NCI-H774 (cell line): ENCODE results near the gene ARFRP1.

Experiments used
- DNase-seq: peaks from one replicate; lab custom pipeline; 2025; lab: John Stamatoyannopoulos, UW

Gene ARFRP1

DNA sequence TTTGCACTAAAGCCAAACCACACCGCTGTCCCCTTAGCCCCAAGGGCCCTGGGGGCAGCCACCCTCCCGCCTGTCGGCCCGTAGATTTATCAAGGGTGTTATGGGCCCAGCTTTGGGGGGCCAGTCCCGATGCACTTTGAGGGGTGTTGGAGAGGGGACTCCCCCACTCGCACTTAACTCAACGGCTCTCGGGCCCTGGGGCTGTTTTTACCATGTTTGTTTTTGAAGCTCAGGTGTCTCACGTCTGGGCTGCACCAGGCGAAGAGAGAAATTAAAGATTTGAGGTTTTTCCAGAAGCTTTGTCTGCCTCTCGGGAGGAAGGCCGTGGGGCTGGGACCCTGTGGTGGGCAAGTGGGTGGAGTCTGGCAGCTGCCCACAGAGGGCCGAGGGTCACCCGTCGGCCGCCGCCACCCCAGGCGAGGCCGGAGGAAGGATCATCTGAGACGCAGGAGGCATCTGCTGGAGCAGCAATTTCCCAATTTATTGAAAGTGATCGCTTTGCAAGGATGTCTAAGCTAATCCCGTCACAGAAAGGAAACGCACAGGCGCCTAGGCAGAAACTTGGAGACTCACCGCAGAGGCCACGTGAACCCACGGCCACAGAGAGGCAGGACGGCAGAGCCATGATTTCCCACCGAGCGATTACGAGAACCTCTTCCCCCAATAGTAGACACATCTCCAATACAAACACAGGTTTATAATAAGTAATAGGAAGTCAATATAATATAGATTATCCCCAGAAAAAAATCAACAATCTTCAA lies 35.6 kb upstream of the ARFRP1 start:
- DNase-seq = no peak

DNA sequence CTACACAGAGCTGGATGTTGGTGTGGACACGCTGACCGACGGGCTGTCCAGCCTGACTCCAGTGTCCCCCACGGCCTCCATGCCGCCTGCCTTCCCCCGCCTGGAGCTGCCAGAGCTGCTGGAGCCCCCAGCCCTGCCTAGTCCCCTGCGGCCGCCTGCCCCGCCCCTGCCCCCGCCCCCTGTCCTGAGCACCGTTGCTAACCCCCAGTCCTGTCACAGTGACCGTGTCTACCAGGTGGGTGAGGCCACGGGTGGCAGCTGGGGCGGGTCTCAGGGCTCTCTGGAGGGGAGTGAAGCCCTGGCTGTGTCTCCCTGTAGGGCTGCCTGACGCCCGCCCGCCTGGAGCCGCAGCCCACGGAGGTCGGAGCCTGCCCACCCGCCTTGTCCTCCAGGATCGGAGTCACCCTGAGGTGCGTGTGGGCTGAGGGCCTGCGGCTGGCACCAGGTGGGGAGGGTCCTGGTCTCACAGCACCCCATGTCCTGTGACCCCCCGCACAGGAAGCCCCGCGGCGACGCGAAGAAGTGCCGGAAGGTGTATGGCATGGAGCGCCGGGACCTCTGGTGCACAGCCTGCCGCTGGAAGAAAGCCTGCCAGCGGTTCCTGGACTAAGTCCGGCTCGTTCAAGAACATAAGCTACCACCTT lies 34.7 kb upstream of the ARFRP1 start:
- no peak for DNase-seq

DNA sequence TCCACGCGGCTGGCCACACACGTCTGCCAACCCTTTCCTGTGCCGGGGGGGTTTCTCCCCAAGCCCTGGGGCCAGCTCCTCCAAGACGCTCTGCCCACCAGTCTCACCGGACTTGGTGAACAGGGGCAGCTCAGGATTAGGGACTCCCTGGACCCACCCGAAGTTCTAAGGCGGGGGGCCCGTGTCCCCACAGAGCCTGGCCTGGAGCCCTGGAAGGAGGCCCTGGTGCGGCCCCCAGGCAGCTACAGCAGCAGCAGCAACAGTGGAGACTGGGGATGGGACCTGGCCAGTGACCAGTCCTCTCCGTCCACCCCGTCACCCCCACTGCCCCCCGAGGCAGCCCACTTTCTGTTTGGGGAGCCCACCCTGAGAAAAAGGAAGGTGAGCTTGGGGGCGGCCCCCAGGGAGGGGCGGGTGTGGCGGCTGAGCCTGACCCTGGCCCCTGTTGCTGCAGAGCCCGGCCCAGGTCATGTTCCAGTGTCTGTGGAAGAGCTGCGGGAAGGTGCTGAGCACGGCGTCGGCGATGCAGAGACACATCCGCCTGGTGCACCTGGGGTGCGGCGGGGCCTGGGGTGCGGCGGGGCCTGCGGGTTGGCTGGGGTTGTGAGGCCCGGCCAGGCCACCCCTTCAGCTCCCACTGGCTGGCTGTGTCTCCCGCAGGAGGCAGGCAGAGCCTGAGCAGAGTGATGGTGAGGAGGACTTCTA lies 34.1 kb upstream of the ARFRP1 start:
- no peak for DNase-seq

DNA sequence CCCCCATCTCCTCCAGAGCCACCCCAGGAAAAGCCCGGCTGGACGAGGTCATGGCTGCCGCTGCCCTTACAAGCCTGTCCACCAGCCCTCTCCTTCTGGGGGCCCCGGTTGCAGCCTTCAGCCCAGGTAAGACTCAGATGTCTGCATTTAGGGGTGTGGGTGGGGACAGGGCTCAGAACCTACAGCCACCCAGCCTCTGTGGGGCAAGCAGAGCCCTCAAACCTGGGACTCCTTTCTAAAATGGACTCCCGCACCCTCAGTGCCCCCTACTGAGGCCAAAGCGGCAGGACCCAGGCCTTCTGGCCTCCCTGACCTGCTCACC lies 33.5 kb upstream of the ARFRP1 start:
- no peak for DNase-seq

DNA sequence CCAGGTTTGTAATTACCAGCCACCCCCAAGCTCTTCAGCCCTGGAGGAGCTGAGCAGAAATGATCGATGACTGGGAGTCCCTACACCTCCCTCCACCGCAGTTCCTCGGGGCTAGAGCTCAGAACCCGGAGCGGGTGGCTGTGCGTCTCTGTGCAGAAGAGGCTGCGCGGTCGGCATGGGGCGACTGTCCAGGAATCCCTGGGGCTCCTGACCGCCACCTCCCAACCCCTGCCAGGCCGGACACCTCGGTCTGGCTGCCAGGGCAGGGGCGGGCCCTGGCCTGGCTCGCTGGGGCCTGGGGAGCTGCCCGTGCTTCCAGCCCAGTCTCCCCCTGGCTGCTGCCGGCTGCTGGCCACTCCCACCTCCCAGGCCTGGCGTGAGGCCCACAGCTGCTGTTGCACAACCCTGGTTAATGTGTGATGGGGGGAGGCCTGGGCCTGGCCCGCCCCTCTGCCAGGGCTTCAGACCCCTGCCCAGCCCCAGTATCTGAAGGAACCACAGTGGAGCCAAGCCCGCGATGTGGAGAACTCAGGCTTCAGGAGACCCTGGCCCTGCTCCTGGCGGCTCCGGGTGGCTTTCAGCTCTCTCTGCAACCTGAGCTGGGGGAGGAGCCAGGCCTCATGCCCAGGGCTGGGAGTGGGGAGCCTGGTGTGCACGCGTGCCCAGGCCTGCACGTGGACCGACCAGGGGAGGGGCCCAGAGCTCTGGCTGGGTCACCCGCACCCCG lies 33.0 kb upstream of the ARFRP1 start:
- DNase-seq = peak; percentile 48

DNA sequence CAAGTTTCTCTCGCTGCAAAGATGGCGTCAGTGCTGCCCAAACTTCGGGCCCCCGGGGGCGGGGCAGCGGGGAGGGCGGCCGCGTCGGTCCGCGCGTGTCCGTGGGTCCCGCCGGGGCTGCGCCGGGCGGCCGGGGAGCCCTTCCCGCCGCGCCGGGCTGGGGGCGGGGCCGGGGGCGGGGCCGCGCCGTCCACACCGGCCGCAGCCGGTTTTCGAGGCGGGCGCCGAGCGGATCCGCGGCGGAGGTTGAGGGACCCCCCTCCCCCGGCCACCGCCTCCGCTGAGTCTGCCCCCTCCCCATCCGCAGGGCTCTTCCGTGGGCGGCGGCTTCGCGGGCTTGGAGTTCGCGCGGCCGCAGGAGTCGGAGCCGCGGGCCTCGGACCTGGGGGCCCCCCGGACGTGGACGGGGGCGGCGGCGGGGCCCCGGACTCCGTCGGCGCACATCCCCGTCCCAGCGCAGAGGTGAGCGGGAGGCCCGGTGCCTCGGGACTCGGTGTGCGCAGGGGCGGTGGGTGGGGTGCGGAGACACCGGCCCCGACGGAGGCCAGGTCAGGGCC lies 32.4 kb upstream of the ARFRP1 start:
- DNase-seq = peak; percentile 11

DNA sequence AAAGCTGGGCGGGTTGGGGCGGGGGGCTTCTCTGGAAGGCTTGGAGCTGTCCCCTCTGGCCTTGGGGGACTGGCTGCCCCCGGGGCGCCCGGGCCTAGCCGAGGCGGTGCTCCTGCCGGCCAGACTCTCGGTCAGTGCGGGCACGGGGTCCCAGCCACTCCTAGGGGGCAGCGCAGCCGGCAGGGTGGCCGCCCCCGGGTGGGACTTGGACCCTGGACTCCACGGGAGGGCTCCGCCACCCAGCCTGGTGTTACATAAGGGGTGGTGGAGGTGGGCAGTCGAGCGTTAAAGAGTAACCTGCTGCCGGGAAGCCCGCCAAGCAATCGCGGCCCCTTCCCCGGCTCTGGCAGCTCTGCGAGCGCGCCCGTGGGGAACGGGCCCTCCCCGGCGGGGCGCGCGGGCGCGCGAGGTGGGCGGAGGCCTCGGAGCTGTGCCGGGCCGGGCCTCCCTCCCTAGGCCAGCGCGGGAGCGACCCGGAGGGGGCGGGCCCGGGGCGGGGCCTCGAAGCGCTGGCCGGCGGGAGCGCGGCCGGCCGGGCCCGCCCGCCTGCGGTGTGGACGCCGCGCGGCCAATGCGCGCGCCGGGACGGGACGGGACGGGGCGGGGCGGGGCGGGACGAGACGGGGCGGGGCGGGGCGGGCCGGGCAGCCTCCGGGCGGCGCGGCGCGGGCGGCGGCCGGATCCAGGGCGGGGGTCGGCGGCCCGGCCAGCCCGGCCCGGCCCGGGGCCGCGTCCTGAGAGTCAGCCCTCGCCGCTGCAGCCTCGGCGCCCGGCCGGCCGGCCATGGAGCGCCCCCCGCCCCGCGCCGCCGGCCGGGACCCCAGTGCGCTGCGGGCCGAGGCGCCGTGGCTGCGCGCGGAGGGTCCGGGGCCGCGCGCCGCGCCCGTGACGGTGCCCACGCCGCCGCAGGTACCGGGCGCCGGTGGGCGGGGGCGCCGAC lies 31.6 kb upstream of the ARFRP1 start, which contains the start of gene SLC2A4RG:
Gene SLC2A4RG (plus strand): TSS at position 647 of the 940 bp plus-strand sequence. CDS start 137 bp downstream, at position 784.
- peak; percentile 71 for DNase-seq

DNA sequence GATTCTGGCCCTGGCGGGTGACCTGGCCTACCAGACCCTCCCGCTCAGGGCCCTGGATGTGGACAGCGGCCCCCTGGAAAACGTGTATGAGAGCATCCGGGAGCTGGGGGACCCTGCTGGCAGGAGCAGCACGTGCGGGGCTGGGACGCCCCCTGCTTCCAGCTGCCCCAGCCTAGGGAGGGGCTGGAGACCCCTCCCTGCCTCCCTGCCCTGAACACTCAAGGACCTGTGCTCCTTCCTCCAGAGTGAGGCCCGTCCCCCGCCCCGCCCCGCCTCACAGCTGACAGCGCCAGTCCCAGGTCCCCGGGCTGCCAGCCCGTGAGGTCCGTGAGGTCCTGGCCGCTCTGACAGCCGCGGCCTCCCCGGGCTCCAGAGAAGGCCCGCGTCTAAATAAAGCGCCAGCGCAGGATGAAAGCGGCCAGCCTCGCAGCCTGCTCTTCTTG lies 30.9 kb upstream of the ARFRP1 start:
- no peak for DNase-seq

DNA sequence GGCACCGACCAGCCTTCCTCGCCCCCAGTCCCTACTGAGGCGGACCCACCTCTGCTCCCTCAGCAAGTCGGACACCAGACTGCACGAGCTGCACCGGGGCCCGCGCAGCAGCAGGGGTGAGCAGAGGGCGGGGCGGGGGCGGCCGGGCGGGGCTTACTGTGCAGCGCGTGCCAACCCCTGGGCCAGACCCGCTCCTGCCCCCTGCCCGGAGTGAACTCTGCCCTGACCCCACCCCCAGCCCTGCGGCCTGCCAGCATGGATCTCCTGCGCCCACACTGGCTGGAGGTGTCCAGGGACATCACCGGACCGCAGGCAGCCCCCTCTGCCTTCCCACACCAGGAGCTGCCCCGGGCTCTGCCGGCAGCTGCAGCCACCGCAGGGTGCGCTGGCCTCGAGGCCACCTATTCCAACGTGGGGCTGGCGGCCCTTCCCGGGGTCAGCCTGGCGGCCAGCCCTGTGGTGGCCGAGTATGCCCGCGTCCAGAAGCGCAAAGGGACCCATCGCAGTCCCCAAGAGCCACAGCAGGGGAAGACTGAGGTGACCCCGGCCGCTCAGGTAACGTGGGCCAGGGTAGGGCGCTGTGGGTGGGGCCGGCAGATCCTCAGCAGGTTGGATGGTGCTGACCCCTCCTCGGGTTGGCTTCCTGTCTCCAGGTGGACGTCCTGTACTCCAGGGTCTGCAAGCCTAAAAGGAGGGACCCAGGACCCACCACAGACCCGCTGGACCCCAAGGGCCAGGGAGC lies 30.3 kb upstream of the ARFRP1 start:
- no peak for DNase-seq

DNA sequence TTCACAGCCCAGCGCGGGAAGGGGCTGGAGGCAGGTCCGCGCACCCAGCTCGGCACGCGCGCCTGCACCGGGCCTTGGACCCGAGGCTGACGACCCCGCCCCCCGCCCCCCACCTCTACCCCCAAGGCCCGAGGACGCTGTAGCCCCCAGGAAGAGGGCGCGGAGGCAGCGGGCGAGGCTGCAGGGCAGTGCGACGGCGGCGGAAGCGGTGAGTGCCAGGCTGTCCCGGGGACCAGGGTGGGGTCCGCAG lies 29.8 kb upstream of the ARFRP1 start:
- no peak for DNase-seq

DNA sequence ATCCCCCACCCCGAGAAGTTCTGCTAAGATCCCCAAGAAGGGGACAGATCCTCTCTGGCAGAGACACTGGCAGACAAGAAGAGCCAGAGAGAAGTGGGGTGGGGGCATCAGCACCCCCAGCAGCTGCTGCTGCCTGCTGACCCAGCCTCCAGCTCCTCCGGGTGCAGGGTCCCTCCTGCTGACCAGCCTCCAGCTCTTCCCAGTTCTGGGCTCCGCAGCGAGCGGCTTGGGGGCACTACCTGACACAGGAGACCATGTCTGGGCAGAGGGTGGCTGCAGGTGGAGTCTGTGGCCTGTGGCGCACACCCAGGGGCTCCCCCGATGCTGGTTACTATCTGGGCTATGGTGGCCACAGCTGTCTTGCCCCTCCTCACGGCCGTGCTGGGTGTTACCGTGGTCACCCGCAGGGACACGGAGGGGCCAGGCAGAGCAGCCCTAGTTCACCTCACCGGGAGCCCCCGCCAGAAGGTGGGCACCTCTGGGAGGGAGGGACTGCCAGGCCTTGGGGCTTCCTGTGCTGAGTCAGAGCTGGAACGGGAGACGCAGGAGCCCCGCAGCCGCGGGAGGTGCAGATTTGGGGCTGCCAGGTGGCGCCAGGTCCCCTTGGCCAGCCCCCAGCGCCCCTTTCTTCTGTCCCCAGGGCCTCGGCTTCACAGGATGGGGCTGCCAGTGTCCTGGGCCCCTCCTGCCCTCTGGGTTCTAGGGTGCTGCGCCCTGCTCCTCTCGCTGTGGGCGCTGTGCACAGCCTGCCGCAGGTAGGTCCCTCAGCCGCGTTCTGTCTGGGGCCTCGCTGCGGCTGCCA lies 29.3 kb upstream of the ARFRP1 start:
- DNase-seq = no peak

DNA sequence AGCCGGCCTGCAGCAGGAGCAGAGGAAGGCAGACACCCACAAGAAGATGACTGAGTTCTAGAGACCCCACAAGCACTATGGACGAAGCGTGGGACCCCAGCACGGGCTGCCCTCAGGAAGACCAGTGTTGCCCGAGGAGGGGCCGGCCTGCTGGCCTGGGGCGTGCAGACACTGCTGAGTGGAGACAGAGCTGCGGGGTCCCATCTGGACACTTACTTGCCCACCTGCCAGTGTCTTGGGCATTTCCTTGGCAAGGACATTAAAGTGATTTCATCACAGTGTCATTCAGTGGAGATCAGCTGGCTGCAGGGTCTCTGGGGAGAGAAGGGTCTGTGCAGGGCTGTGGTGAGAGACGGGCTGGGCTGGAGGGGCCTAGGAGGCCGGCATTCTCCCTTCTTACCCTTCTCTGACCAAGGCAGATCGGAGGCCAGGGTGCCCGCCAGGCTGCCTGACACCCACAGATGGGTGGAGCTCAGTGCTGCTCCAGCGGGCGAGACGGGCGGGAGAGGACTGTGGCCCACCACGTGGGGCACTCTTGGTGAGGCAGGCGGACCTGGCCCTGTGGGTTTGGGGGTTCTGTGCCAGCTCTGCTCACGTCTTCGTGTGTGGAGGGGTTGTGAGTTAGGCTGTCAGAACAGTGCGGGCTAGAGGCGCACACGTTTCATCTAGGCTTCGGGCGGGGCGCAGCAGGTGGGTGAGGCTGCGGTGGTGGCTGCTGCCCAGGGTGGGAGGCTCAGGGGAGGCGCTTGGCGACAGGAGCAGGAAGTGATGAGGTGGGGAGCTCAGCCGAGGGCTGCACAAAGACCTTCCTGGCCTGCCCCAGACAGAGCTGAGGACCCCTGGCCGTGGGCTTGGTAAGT lies 28.3 kb upstream of the ARFRP1 start, which contains the start of gene LIME1:
Gene LIME1 (plus strand): TSS at position 806 of the 860 bp plus-strand sequence. CDS start 886 bp downstream, outside the sequence.
- no peak for DNase-seq

DNA sequence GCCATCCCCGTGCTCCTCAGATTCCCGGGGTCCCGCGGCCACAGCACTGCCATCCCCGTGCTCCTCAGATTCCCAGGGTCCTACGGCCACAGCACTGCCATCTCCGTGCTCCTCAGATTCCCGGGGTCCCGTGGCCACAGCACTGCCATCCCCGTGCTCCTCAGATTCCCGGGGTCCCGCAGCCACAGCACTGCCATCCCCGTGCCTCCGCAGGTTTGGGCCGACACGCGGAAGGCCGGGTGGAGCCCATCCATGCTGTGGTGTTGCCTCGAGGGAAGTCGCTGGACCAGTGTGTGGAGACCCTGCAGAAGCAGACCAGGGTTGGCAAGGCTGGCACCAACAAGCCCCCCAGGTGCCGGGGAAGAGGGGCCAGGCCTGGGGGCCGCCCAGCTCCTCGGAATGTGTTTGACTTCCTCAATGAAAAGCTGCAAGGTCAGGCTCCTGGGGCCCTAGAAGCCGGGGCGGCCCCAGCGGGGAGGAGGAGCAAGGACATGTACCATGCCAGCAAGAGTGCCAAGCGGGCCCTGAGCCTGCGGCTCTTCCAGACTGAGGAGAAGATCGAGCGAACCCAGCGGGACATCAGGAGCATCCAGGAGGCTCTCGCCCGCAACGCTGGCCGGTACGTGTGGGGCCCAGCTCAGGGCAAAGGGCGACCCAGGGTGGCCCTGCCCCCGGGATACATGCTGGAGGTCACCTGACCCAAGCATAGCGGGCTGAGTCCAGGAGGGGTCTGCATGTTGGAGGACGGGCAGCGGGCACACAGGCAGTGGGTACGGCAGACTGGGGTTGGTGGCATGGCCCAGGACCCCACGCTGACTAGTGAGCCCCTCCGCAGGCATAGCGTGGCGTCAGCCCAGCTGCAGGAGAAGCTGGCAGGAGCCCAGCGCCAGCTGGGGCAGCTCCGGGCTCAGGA lies 27.4 kb upstream of the ARFRP1 start:
- no peak for DNase-seq

DNA sequence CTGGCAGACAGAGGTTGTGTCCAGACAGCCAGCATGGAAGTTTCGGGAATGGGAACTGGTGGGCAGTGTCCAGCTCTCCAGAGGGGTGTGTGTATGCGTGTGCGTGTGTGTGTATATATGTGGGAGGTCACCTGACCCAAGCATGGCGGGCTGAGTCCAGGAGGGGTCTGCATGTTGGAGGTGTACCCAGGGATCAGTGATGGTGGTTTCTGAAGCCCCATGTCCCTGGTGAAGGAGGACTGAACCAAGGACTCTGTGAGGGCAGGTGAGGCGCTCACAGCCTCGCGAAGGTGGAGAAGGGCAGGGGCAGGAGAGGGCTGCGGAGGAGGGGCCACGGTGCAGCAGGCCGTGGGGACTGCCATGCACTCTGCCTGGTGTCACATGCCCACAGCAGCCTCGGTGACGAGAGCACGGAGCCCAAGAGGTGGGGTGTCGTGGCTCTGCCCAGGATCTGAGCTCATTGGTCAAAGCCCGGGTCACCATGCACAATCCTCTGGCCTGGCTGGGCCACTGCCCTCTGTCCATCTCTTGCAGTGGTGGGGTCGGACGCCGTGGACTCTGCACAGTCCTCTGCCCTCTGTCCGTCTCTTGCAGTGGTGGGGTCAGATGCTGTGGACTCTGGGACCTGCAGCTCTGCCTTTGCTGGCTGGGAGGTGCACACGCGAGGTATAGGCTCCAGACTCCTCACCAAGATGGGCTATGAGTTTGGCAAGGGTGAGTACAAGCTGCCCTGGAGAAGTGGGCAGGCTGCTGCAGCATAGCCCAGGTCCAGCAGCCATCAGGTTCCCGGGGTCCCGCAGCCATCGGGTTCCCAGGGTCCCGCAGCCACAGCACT lies 26.6 kb upstream of the ARFRP1 start:
- no peak for DNase-seq

DNA sequence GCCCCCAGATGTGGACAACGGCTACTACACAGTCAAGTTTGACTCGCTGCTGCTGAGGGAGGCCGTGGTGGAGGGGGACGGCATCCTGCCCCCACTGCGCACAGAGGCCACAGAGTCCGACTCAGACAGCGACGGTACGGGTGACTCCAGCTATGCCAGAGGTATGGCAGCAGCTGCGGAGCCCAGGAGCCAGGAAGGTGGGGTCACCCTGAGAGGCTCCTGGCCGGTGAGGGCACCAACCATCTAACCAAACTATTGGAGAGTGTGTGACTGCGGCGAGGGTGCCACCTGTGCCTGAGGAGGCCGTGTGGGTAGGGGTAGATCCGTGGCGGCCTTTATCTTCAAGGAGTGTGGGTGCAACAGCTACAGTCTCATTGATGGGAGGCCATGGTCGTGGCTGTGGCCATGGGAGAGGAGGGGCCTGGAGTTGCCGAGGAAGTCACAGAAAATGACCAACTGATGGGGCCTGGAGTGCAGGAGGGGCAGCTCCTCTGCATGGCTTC lies 25.9 kb upstream of the ARFRP1 start:
- DNase-seq = no peak

DNA sequence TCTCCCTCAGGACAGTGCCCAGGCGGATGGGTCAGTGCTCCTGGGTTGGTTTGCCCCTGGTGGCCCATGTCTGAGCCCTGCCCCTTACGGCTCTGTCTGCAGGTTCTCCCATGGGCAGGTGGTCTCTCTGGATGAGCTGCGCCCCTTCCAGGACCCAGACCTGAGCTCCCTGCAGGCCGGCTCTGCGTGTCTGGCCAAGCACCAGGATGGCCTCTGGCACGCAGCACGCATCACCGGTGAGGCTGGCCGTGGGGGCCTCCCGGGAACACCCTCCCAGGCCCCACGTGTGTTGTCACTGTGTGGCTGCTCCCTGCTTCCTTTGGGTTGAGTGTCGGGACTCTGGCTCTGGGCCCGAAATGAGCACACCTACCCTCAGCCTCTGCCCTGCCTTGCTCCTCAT lies 25.3 kb upstream of the ARFRP1 start:
- no peak for DNase-seq
